ENCODE results near the gene PCDHB6. TPM values are rescaled to one million over a fixed set of nuclear protein-coding genes. Genes with fewer than 3 reads are reported as not detected.
"Not testable (repeated sequence)": the region's sequence is repeated elsewhere in the genome, so short reads cannot be mapped to it uniquely, and the experiment has no call there.

Gene PCDHB6
- total RNA-seq, 1 experiment from 2014 or later = 1.9 TPM

DNA sequence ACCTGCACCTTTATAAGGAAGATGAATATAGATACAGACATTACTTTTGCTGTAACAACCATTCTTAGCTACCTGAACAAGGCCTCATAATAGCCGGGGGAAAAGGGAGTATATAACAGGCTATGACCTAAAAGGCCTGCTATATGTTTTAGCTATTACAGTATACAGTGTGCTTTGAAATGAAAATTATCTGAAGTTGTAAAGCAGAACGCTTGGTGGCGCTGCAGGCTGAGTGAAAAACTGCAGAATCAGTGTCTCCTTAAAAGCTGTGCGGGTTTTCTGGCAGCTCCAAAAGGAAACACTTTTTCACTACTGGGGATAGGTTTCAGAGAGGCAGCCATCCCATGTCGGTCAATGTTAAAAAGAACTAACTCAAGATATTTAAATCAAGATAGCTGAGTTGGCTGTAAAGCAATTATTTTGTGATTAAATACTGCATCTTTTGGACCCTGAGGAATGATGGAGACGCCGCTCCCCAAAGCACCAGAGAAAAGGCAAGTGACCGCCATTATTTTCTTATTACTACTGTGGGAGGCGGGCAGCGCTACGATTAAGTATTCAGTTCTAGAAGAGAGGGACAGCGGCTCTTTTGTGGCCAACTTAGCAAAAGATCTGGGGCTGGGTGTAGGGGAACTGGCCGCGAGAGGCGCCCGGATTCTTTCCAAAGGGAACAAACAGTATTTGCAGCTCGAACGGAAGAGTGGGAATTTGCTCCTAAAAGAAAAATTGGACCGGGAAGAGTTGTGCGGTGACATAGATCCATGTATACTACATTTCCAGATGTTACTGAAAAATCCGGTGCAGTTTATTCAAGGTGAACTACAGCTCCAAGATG is 5.9 kb downstream of the PCDHB6 start:
- H3K27me3 ChIP-seq (ENCODE audit: control insufficient read depth, insufficient read depth, low read length) = no peaks in the 10 kb centered on the region
- ChIA-PET CTCF (interaction anchor here (0.6 to 1.9 kb wide), 9 partner anchors 15 to 321 kb away, joined by 3 to 10 read pairs (median 5); partner anchors contain the start of genes PCDHB14, PCDHB16, PCDHB2 and PCDHB8), POLR2A (no interaction called here)
- TF ChIP-seq, protein P1, sequence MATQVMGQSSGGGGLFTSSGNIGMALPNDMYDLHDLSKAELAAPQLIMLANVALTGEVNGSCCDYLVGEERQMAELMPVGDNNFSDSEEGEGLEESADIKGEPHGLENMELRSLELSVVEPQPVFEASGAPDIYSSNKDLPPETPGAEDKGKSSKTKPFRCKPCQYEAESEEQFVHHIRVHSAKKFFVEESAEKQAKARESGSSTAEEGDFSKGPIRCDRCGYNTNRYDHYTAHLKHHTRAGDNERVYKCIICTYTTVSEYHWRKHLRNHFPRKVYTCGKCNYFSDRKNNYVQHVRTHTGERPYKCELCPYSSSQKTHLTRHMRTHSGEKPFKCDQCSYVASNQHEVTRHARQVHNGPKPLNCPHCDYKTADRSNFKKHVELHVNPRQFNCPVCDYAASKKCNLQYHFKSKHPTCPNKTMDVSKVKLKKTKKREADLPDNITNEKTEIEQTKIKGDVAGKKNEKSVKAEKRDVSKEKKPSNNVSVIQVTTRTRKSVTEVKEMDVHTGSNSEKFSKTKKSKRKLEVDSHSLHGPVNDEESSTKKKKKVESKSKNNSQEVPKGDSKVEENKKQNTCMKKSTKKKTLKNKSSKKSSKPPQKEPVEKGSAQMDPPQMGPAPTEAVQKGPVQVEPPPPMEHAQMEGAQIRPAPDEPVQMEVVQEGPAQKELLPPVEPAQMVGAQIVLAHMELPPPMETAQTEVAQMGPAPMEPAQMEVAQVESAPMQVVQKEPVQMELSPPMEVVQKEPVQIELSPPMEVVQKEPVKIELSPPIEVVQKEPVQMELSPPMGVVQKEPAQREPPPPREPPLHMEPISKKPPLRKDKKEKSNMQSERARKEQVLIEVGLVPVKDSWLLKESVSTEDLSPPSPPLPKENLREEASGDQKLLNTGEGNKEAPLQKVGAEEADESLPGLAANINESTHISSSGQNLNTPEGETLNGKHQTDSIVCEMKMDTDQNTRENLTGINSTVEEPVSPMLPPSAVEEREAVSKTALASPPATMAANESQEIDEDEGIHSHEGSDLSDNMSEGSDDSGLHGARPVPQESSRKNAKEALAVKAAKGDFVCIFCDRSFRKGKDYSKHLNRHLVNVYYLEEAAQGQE (IDR thresholded peaks at IDR 0.05; ENCODE audit: insufficient read depth in 1 of 2, low read depth in 2 of 2, low read length in 1 of 2) = no peak
- TF ChIP-seq, protein P2, sequence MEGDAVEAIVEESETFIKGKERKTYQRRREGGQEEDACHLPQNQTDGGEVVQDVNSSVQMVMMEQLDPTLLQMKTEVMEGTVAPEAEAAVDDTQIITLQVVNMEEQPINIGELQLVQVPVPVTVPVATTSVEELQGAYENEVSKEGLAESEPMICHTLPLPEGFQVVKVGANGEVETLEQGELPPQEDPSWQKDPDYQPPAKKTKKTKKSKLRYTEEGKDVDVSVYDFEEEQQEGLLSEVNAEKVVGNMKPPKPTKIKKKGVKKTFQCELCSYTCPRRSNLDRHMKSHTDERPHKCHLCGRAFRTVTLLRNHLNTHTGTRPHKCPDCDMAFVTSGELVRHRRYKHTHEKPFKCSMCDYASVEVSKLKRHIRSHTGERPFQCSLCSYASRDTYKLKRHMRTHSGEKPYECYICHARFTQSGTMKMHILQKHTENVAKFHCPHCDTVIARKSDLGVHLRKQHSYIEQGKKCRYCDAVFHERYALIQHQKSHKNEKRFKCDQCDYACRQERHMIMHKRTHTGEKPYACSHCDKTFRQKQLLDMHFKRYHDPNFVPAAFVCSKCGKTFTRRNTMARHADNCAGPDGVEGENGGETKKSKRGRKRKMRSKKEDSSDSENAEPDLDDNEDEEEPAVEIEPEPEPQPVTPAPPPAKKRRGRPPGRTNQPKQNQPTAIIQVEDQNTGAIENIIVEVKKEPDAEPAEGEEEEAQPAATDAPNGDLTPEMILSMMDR (IDR thresholded peaks at IDR 0.05) = peak; percentile 84
- no peaks in the 10 kb centered on the region for H3K9me3 ChIP-seq (ENCODE audit: control insufficient read depth, insufficient read depth, low read depth, low read length)
- H3K4me3 ChIP-seq (ENCODE audit: low read depth in 2 of 2, low read length in 2 of 2) = peak overlapping the region; percentile 47 to 49
- peaks cover 10% of the 10 kb centered on the region; the same call in 1 of the 2 replicates for H3K4me1 ChIP-seq (ENCODE audit: control insufficient read depth, insufficient read depth, low read length)
- ATAC-seq (peak; percentile 92), DNase-seq (ENCODE audit: low read depth, low spot score) (no peak)
- no peaks in the 10 kb centered on the region for H3K36me3 ChIP-seq (ENCODE audit: control insufficient read depth, insufficient read depth, low read length)
- in situ Hi-C loops (cut with HindIII; ENCODE audit: low pct_unique_long_range_greater_than_20kb, low sequenced_read_pairs) = no loop called here
- BruUV-seq (replicated peaks) = no TSS peak
- peak overlapping the region; percentile 59 for H3K27ac ChIP-seq (ENCODE audit: low read length)
- intact Hi-C loops (cut with micrococcal nuclease; ENCODE audit: unreplicated experiment) = loop anchor here (2.0 kb wide), 1 partner anchor 55 kb away; the partner anchor contains the start of gene PCDHB3

DNA sequence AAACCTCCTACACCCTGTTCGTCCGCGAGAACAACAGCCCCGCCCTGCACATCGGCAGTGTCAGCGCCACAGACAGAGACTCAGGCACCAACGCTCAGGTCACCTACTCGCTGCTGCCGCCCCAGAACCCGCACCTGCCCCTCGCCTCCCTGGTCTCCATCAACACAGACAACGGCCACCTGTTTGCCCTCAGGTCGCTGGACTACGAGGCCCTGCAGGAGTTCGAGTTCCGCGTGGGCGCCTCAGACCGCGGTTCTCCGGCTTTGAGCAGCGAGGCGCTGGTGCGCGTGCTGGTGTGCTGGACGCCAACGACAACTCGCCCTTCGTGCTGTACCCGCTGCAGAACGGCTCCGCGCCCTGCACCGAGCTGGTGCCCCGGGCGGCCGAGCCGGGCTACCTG is 7.5 kb downstream of the PCDHB6 start:
- H3K9me3 ChIP-seq (ENCODE audit: control insufficient read depth, insufficient read depth, low read depth, low read length); DNase-seq (ENCODE audit: low read depth, low spot score); POLR2A ChIA-PET; BruUV-seq (replicated peaks); intact Hi-C loops (cut with micrococcal nuclease; ENCODE audit: unreplicated experiment); H3K4me1 ChIP-seq (ENCODE audit: control insufficient read depth, insufficient read depth, low read length); CTCF ChIA-PET; H3K27ac ChIP-seq (ENCODE audit: low read length); H3K4me3 ChIP-seq (ENCODE audit: low read depth in 2 of 2, low read length in 2 of 2); in situ Hi-C loops (cut with HindIII; ENCODE audit: low pct_unique_long_range_greater_than_20kb, low sequenced_read_pairs); H3K27me3 ChIP-seq (ENCODE audit: control insufficient read depth, insufficient read depth, low read length); ATAC-seq; H3K36me3 ChIP-seq (ENCODE audit: control insufficient read depth, insufficient read depth, low read length): not testable (repeated sequence)

DNA sequence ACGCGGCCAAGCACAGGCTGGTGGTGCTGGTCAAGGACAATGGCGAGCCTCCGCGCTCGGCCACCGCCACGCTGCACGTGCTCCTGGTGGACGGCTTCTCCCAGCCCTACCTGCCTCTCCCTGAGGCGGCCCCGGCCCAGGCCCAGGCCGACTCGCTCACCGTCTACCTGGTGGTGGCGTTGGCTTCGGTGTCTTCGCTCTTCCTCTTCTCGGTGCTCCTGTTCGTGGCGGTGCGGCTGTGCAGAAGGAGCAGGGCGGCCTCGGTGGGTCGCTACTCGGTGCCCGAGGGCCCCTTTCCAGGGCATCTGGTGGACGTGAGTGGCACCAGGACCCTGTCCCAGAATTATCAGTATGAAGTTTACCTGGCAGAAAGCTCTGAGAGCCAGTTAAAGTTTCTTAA is 8.0 kb downstream of the PCDHB6 start:
- in situ Hi-C loops (cut with HindIII; ENCODE audit: low pct_unique_long_range_greater_than_20kb, low sequenced_read_pairs); CTCF ChIA-PET; H3K36me3 ChIP-seq (ENCODE audit: control insufficient read depth, insufficient read depth, low read length); intact Hi-C loops (cut with micrococcal nuclease; ENCODE audit: unreplicated experiment); H3K9me3 ChIP-seq (ENCODE audit: control insufficient read depth, insufficient read depth, low read depth, low read length); H3K4me1 ChIP-seq (ENCODE audit: control insufficient read depth, insufficient read depth, low read length); ATAC-seq; DNase-seq (ENCODE audit: low read depth, low spot score); H3K27me3 ChIP-seq (ENCODE audit: control insufficient read depth, insufficient read depth, low read length); POLR2A ChIA-PET; H3K4me3 ChIP-seq (ENCODE audit: low read depth in 2 of 2, low read length in 2 of 2); H3K27ac ChIP-seq (ENCODE audit: low read length); BruUV-seq (replicated peaks): not testable (repeated sequence)

Data from Panc1 (cell line).